ENCODE measurements around the gene YIPF1. TPM values are rescaled to one million over a fixed set of nuclear protein-coding genes. Genes with fewer than 3 reads are reported as not detected.

Gene YIPF1
- 21.9 to 28.6 TPM (median 25.9 TPM) in 3 replicates for total RNA-seq (2021)
- percentile 63 among the genes with signal in this experiment for Bru-seq, nascent RNA
- long read RNA-seq, experiment 1, transcript YIPF1-201 (11 exons, 1,858 nt): minor isoform, 21 of 121 reads
- long read RNA-seq, experiment 1, transcript YIPF1-203 (11 exons, 1,602 nt): major isoform, 24 of 121 reads
- long read RNA-seq, experiment 1, partial matches to known transcripts: 6 of 121 reads
- long read RNA-seq, experiment 1, other reads (novel, unspliced or antisense): 70 of 121 reads
- long read RNA-seq, experiment 2, partial matches to known transcripts: 5 of 38 reads
- long read RNA-seq, experiment 2, other reads (novel, unspliced or antisense): 27 of 38 reads
- long read RNA-seq, experiment 3, transcript YIPF1-201 (11 exons, 1,858 nt): minor isoform, 10 of 109 reads
- long read RNA-seq, experiment 3, transcript YIPF1-203 (11 exons, 1,602 nt): major isoform, 35 of 109 reads
- long read RNA-seq, experiment 3, partial matches to known transcripts: 1 of 109 reads
- long read RNA-seq, experiment 3, other reads (novel, unspliced or antisense): 61 of 109 reads

DNA sequence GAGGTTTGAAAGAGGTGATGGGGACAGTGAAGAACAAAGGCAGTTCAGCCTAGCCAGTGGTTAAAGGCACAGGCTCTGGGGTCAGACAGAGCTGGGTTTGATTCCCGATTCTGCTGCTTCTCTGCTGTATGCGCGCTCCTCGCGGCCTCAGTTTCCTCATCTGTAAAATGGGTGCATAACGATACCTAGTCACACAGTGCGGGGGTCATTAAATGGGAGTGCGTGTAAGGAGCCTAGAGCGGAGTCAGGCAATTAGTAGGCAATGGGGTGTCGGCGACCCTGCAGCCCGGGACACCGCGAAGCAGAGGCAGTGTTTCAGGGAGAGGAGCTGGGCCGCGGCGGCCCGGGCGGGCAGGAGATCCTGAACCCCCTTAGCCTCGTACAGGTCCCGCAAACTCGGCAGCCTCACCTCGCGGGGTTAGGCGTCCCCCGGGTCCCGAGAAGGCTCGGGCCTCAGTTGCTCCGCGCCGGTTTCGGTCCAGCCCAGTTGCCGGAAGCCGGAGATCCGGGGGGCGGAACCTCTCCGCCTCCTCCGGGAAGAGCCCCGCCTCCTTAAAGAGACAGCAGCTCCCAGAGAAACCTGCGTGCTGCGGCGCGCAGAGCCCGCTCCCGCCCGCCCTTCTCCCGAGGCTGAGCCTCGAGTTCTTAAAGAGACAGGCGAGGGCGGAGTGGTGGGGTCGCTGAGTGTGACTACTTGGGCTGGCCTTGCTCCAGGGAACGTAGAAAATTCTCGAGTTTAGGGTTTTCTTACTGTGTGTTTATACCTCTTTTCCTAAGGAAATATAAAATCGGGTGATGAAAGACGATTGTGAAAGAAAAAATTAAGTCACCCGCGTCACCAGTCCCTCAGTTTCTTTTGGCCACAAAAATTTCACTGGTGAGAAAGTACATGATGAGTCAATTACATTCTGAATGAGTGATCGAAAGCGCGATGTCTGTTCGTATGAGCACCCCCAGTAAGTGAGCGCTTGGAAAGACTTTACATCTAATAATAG lies at the start of gene YIPF1:
YIPF1 (minus strand) TSS at position 494 of the 995 bp plus-strand sequence. CDS start 860 bp downstream, outside the sequence.
- POLR2A ChIA-PET: interaction anchor here (0.6 to 1.5 kb wide), 4 partner anchors 10 to 719 kb away, joined by 3 to 8 read pairs (median 3); partner anchors contain the start of gene IFT25
- DNase-seq (ENCODE audit: low spot score): peak; percentile 89
- CTCF ChIA-PET: interaction anchor here (0.6 to 2.7 kb wide), 9 partner anchors 11 to 174 kb away, joined by 3 to 14 read pairs (median 5); partner anchors contain the start of genes IFT25 and LRRC42
- peak within 1 kb of the TSS; percentile 98 for H3K27ac Mint-ChIP-seq
- ATAC-seq: peak; percentile 98
- peak within 1 kb of the TSS; percentile 98 for H3K4me3 Mint-ChIP-seq
- H3K9me3 Mint-ChIP-seq: no peaks in the 10 kb centered on the region
- peaks cover 8% of the 10 kb centered on the region; the same call in 1 of the 2 replicates for H3K36me3 Mint-ChIP-seq
- peaks cover 10% of the 10 kb centered on the region for H3K27me3 Mint-ChIP-seq (ENCODE audit: low read depth)
- H3K4me1 Mint-ChIP-seq: peaks cover 10% of the 10 kb centered on the region
- no peak for TF ChIP-seq MYBL2 (CRISPR knock-in tag; IDR thresholded peaks at IDR 0.05)
- TF ChIP-seq, protein P1, sequence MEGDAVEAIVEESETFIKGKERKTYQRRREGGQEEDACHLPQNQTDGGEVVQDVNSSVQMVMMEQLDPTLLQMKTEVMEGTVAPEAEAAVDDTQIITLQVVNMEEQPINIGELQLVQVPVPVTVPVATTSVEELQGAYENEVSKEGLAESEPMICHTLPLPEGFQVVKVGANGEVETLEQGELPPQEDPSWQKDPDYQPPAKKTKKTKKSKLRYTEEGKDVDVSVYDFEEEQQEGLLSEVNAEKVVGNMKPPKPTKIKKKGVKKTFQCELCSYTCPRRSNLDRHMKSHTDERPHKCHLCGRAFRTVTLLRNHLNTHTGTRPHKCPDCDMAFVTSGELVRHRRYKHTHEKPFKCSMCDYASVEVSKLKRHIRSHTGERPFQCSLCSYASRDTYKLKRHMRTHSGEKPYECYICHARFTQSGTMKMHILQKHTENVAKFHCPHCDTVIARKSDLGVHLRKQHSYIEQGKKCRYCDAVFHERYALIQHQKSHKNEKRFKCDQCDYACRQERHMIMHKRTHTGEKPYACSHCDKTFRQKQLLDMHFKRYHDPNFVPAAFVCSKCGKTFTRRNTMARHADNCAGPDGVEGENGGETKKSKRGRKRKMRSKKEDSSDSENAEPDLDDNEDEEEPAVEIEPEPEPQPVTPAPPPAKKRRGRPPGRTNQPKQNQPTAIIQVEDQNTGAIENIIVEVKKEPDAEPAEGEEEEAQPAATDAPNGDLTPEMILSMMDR (IDR thresholded peaks at IDR 0.05): no peak
- TF ChIP-seq SOX15 (CRISPR knock-in tag; IDR thresholded peaks at IDR 0.05): no peak
- TF ChIP-seq, protein P2, sequence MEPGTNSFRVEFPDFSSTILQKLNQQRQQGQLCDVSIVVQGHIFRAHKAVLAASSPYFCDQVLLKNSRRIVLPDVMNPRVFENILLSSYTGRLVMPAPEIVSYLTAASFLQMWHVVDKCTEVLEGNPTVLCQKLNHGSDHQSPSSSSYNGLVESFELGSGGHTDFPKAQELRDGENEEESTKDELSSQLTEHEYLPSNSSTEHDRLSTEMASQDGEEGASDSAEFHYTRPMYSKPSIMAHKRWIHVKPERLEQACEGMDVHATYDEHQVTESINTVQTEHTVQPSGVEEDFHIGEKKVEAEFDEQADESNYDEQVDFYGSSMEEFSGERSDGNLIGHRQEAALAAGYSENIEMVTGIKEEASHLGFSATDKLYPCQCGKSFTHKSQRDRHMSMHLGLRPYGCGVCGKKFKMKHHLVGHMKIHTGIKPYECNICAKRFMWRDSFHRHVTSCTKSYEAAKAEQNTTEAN (CRISPR knock-in tag; IDR thresholded peaks at IDR 0.05): no peak
- no peak for TF ChIP-seq RORB (CRISPR knock-in tag; IDR thresholded peaks at IDR 0.05)
- TF ChIP-seq, protein P3, sequence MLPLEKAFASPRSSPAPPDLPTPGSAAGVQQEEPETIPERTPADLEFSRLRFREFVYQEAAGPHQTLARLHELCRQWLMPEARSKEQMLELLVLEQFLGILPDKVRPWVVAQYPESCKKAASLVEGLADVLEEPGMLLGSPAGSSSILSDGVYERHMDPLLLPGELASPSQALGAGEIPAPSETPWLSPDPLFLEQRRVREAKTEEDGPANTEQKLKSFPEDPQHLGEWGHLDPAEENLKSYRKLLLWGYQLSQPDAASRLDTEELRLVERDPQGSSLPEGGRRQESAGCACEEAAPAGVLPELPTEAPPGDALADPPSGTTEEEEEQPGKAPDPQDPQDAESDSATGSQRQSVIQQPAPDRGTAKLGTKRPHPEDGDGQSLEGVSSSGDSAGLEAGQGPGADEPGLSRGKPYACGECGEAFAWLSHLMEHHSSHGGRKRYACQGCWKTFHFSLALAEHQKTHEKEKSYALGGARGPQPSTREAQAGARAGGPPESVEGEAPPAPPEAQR (CRISPR knock-in tag; IDR thresholded peaks at IDR 0.05): no peak
- TF ChIP-seq FOXK1 (CRISPR knock-in tag; IDR thresholded peaks at IDR 0.05): peak; percentile 63; the same call in 1 of the 2 replicates
- TF ChIP-seq, protein P4, sequence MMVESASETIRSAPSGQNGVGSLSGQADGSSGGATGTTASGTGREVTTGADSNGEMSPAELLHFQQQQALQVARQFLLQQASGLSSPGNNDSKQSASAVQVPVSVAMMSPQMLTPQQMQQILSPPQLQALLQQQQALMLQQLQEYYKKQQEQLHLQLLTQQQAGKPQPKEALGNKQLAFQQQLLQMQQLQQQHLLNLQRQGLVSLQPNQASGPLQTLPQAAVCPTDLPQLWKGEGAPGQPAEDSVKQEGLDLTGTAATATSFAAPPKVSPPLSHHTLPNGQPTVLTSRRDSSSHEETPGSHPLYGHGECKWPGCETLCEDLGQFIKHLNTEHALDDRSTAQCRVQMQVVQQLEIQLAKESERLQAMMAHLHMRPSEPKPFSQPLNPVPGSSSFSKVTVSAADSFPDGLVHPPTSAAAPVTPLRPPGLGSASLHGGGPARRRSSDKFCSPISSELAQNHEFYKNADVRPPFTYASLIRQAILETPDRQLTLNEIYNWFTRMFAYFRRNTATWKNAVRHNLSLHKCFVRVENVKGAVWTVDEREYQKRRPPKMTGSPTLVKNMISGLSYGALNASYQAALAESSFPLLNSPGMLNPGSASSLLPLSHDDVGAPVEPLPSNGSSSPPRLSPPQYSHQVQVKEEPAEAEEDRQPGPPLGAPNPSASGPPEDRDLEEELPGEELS (CRISPR knock-in tag; IDR thresholded peaks at IDR 0.05): no peak
- TF ChIP-seq, protein P5, sequence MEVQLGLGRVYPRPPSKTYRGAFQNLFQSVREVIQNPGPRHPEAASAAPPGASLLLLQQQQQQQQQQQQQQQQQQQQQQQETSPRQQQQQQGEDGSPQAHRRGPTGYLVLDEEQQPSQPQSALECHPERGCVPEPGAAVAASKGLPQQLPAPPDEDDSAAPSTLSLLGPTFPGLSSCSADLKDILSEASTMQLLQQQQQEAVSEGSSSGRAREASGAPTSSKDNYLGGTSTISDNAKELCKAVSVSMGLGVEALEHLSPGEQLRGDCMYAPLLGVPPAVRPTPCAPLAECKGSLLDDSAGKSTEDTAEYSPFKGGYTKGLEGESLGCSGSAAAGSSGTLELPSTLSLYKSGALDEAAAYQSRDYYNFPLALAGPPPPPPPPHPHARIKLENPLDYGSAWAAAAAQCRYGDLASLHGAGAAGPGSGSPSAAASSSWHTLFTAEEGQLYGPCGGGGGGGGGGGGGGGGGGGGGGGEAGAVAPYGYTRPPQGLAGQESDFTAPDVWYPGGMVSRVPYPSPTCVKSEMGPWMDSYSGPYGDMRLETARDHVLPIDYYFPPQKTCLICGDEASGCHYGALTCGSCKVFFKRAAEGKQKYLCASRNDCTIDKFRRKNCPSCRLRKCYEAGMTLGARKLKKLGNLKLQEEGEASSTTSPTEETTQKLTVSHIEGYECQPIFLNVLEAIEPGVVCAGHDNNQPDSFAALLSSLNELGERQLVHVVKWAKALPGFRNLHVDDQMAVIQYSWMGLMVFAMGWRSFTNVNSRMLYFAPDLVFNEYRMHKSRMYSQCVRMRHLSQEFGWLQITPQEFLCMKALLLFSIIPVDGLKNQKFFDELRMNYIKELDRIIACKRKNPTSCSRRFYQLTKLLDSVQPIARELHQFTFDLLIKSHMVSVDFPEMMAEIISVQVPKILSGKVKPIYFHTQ (CRISPR knock-in tag; IDR thresholded peaks at IDR 0.05): peak; percentile 10; the same call in 1 of the 2 replicates
- no peak; the same call in 1 of the 2 replicates for TF ChIP-seq EMX1 (CRISPR knock-in tag; IDR thresholded peaks at IDR 0.05)
- TF ChIP-seq, protein P6, sequence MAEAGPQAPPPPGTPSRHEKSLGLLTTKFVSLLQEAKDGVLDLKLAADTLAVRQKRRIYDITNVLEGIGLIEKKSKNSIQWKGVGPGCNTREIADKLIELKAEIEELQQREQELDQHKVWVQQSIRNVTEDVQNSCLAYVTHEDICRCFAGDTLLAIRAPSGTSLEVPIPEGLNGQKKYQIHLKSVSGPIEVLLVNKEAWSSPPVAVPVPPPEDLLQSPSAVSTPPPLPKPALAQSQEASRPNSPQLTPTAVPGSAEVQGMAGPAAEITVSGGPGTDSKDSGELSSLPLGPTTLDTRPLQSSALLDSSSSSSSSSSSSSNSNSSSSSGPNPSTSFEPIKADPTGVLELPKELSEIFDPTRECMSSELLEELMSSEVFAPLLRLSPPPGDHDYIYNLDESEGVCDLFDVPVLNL (CRISPR knock-in tag; IDR thresholded peaks at IDR 0.05; ENCODE audit: borderline replicate concordance, low read depth): no peak
- TF ChIP-seq, protein P7, sequence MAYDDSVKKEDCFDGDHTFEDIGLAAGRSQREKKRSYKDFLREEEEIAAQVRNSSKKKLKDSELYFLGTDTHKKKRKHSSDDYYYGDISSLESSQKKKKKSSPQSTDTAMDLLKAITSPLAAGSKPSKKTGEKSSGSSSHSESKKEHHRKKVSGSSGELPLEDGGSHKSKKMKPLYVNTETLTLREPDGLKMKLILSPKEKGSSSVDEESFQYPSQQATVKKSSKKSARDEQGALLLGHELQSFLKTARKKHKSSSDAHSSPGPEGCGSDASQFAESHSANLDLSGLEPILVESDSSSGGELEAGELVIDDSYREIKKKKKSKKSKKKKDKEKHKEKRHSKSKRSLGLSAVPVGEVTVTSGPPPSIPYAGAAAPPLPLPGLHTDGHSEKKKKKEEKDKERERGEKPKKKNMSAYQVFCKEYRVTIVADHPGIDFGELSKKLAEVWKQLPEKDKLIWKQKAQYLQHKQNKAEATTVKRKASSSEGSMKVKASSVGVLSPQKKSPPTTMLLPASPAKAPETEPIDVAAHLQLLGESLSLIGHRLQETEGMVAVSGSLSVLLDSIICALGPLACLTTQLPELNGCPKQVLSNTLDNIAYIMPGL (CRISPR knock-in tag; IDR thresholded peaks at IDR 0.05): no peak
- no peak for TF ChIP-seq TP53 (CRISPR knock-in tag; IDR thresholded peaks at IDR 0.05)
- TF ChIP-seq, protein P8, sequence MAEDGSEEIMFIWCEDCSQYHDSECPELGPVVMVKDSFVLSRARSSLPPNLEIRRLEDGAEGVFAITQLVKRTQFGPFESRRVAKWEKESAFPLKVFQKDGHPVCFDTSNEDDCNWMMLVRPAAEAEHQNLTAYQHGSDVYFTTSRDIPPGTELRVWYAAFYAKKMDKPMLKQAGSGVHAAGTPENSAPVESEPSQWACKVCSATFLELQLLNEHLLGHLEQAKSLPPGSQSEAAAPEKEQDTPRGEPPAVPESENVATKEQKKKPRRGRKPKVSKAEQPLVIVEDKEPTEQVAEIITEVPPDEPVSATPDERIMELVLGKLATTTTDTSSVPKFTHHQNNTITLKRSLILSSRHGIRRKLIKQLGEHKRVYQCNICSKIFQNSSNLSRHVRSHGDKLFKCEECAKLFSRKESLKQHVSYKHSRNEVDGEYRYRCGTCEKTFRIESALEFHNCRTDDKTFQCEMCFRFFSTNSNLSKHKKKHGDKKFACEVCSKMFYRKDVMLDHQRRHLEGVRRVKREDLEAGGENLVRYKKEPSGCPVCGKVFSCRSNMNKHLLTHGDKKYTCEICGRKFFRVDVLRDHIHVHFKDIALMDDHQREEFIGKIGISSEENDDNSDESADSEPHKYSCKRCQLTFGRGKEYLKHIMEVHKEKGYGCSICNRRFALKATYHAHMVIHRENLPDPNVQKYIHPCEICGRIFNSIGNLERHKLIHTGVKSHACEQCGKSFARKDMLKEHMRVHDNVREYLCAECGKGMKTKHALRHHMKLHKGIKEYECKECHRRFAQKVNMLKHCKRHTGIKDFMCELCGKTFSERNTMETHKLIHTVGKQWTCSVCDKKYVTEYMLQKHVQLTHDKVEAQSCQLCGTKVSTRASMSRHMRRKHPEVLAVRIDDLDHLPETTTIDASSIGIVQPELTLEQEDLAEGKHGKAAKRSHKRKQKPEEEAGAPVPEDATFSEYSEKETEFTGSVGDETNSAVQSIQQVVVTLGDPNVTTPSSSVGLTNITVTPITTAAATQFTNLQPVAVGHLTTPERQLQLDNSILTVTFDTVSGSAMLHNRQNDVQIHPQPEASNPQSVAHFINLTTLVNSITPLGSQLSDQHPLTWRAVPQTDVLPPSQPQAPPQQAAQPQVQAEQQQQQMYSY (CRISPR knock-in tag; IDR thresholded peaks at IDR 0.05): 0 out of 2 replicates have a peak, but pooled peaks have one; percentile 19
- TF ChIP-seq SP1 (CRISPR knock-in tag; conservative IDR thresholded peaks at IDR 0.05): peak; percentile 96
